WTC11 (cell line): ENCODE data around the gene EID2. TPM values are rescaled to one million over a fixed set of nuclear protein-coding genes. Genes with fewer than 3 reads are reported as not detected.

ENCODE experiments used
- ATAC-seq: fragments of 200-7000 bp; cut with Tn5 transposase; 2 replicates; pipeline ENCODE4 v1.10.0; 2021; ENCODE audit warnings: mild to moderate bottlenecking, moderate library complexity
- CTCF ChIA-PET: fragments of 300-600 bp; sonication (Branson Sonifier 250); formaldehyde crosslinking; loops from one replicate; lab custom pipeline; 2021; ENCODE audit warnings: antibody characterized with exemption; lab: Charles Lee
- POLR2A ChIA-PET: fragments of 350-600 bp; sonication (Branson Sonifier 250); formaldehyde crosslinking; loops from one replicate; lab custom pipeline; 2021; ENCODE audit warnings: antibody characterized with exemption; lab: Charles Lee
- DNase-seq: peaks from one replicate; pipeline ENCODE4 v3.0.0; 2021; ENCODE audit warnings: low spot score
- H3K27ac Mint-ChIP-seq: 2 replicates; pipeline ENCODE4 v1.8.0; 2021; ENCODE audit warnings: mixed read lengths
- H3K27me3 Mint-ChIP-seq: 2 replicates; pipeline ENCODE4 v1.8.0; 2021; ENCODE audit warnings: low read depth, mild to moderate bottlenecking, moderate library complexity, mixed read lengths
- H3K36me3 Mint-ChIP-seq: 2 replicates; pipeline ENCODE4 v1.8.0; 2021; ENCODE audit warnings: mixed read lengths
- H3K4me1 Mint-ChIP-seq: 2 replicates; pipeline ENCODE4 v1.8.0; 2022; ENCODE audit warnings: mixed read lengths
- H3K4me3 Mint-ChIP-seq: 2 replicates; pipeline ENCODE4 v1.8.0; 2021; ENCODE audit warnings: mild to moderate bottlenecking, moderate library complexity, mixed read lengths
- H3K9me3 Mint-ChIP-seq: 2 replicates; pipeline ENCODE4 v1.8.0; 2021; ENCODE audit warnings: mixed read lengths
- ETV6 ChIP-seq: sonication (generic); formaldehyde crosslinking; IDR thresholded peaks from 2 replicates; pipeline ENCODE4 v1.8.1; 2022; ENCODE audit warnings: mild to moderate bottlenecking, missing genetic modification reagents
- GABPB1 ChIP-seq: sonication (generic); formaldehyde crosslinking; IDR thresholded peaks from 2 replicates; pipeline ENCODE4 v1.8.1; 2023; ENCODE audit warnings: mild to moderate bottlenecking, missing genetic modification reagents
- GTF2I ChIP-seq: fragments of 250-450 bp; sonication (Bioruptor Pico); conservative IDR thresholded peaks from 2 replicates; pipeline ENCODE4 v1.4.0; 2021; ENCODE audit warnings: mild to moderate bottlenecking
- KAT7 ChIP-seq: sonication (generic); formaldehyde crosslinking; IDR thresholded peaks from 2 replicates; pipeline ENCODE4 v1.8.1; 2023; ENCODE audit warnings: missing genetic modification reagents, mild to moderate bottlenecking, borderline replicate concordance
- RORB ChIP-seq: fragments of 250-450 bp; sonication (Bioruptor Pico); IDR thresholded peaks from 2 replicates; pipeline ENCODE4 v1.9.0; 2021; ENCODE audit warnings: mild to moderate bottlenecking
- SMAD3 ChIP-seq: sonication (generic); formaldehyde crosslinking; IDR thresholded peaks from 2 replicates; pipeline ENCODE4 v1.8.0; 2022; ENCODE audit warnings: missing genetic modification reagents, mild to moderate bottlenecking, borderline replicate concordance
- SOX15 ChIP-seq: fragments of 250-450 bp; sonication (Bioruptor Pico); IDR thresholded peaks from 2 replicates; pipeline ENCODE4 v1.9.0; 2021; ENCODE audit warnings: mild to moderate bottlenecking
- TEAD1 ChIP-seq: sonication (generic); formaldehyde crosslinking; IDR thresholded peaks from 2 replicates; pipeline ENCODE4 v1.8.0; 2022; ENCODE audit warnings: mild to moderate bottlenecking, missing genetic modification reagents
- TEAD4 ChIP-seq: sonication (generic); formaldehyde crosslinking; IDR thresholded peaks from 2 replicates; pipeline ENCODE4 v1.8.0; 2022; ENCODE audit warnings: mild to moderate bottlenecking, missing genetic modification reagents
- TP53 ChIP-seq: sonication (generic); formaldehyde crosslinking; IDR thresholded peaks from 2 replicates; pipeline ENCODE4 v1.8.1; 2023; ENCODE audit warnings: mild to moderate bottlenecking, missing genetic modification reagents
- ZNF423 ChIP-seq: fragments of 250-450 bp; sonication (Bioruptor Pico); IDR thresholded peaks from 2 replicates; pipeline ENCODE4 v2.1.2; 2022; ENCODE audit warnings: mild to moderate bottlenecking, moderate library complexity
- total RNA-seq: library from RNA; stranded (reverse); gene quantifications from 3 replicates; pipeline ENCODE4 v1.2.3, GENCODE V29; 2021
- TF ChIP-seq, protein P1 (sequence below): sonication (generic); formaldehyde crosslinking; IDR thresholded peaks from 2 replicates; pipeline ENCODE4 v1.8.0; 2022; ENCODE audit warnings: mild to moderate bottlenecking, missing genetic modification reagents
- TF ChIP-seq, protein P2 (sequence below): sonication (generic); formaldehyde crosslinking; IDR thresholded peaks from 2 replicates; pipeline ENCODE4 v1.8.0; 2023; ENCODE audit warnings: missing genetic modification reagents, mild to moderate bottlenecking, borderline replicate concordance
- TF ChIP-seq, protein P3 (sequence below): sonication (generic); formaldehyde crosslinking; IDR thresholded peaks from 2 replicates; pipeline ENCODE4 v1.8.0; 2022; ENCODE audit warnings: mild to moderate bottlenecking, missing genetic modification reagents
- TF ChIP-seq, protein P4 (sequence below): sonication (generic); formaldehyde crosslinking; conservative IDR thresholded peaks from 2 replicates; pipeline ENCODE4 v1.8.1; 2022; ENCODE audit warnings: mild to moderate bottlenecking, missing genetic modification reagents
- TF ChIP-seq, protein P5 (sequence below): sonication (generic); formaldehyde crosslinking; IDR thresholded peaks from 2 replicates; pipeline ENCODE4 v1.8.1; 2022; ENCODE audit warnings: missing genetic modification reagents, borderline replicate concordance
- TF ChIP-seq, protein P6 (sequence below): sonication (generic); formaldehyde crosslinking; IDR thresholded peaks from 2 replicates; pipeline ENCODE4 v1.8.0; 2022; ENCODE audit warnings: mild to moderate bottlenecking, missing genetic modification reagents

EID2 gene
- total RNA-seq, 1 experiment from 2014 or later: 21.5 TPM

DNA sequence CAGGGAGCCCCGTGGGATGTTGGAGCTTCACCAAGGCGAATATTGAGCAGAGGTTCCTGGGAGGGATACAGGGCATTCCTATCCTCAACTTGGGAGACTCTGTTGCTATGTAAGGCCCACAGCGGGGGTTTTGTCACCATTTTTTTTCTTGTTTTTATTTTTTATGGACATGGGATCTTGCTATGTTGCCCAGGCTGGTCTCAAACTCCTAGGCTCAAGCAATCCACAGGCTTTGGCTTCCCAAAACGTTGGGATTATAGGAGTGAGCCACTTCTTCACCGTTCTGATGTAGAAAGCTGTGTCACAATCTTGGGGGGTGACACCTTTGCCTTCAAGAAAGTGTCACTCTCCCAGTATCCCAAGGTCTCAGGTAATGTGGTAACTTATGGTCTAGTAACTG, 38.6 kb downstream of the EID2 start (continued):
- TF ChIP-seq, protein P1, sequence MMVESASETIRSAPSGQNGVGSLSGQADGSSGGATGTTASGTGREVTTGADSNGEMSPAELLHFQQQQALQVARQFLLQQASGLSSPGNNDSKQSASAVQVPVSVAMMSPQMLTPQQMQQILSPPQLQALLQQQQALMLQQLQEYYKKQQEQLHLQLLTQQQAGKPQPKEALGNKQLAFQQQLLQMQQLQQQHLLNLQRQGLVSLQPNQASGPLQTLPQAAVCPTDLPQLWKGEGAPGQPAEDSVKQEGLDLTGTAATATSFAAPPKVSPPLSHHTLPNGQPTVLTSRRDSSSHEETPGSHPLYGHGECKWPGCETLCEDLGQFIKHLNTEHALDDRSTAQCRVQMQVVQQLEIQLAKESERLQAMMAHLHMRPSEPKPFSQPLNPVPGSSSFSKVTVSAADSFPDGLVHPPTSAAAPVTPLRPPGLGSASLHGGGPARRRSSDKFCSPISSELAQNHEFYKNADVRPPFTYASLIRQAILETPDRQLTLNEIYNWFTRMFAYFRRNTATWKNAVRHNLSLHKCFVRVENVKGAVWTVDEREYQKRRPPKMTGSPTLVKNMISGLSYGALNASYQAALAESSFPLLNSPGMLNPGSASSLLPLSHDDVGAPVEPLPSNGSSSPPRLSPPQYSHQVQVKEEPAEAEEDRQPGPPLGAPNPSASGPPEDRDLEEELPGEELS (CRISPR knock-in tag): no peak
- TF ChIP-seq GABPB1 (CRISPR knock-in tag): no peak
- TF ChIP-seq, all 79 proteins: peak for 0

DNA sequence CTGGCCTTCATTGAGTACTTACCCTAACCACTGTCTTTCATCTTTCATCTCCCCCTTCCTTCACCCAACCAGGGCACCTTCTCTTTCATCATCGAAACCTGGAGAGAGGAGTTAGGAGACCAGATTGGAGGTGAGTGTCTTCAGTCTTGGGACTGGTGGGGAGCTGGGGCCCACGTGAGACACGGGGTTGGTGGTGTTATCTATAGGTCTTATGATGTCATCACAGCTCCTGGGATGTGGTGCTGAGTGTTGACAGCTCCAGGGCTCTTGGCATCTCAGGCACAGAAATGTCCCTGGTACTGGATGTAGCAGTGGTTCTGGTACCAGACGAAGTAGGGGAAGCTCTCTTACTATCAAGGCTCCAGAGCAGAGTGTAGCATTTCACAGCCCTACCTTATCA, 39.4 kb downstream of the EID2 start:
- H3K4me1 Mint-ChIP-seq: peaks cover 26% of the 10 kb centered on the region
- no peaks in the 10 kb centered on the region for H3K9me3 Mint-ChIP-seq
- H3K36me3 Mint-ChIP-seq: peaks cover 13% of the 10 kb centered on the region
- H3K4me3 Mint-ChIP-seq: peak overlapping the region; percentile 35
- H3K27me3 Mint-ChIP-seq: peaks cover 74% of the 10 kb centered on the region
- no peak for DNase-seq
- ATAC-seq: no peak
- TF ChIP-seq GTF2I (CRISPR knock-in tag) (no peak), SOX15 (CRISPR knock-in tag) (no peak), RORB (no peak), KAT7 (CRISPR knock-in tag) (no peak)
- TF ChIP-seq, protein P2, sequence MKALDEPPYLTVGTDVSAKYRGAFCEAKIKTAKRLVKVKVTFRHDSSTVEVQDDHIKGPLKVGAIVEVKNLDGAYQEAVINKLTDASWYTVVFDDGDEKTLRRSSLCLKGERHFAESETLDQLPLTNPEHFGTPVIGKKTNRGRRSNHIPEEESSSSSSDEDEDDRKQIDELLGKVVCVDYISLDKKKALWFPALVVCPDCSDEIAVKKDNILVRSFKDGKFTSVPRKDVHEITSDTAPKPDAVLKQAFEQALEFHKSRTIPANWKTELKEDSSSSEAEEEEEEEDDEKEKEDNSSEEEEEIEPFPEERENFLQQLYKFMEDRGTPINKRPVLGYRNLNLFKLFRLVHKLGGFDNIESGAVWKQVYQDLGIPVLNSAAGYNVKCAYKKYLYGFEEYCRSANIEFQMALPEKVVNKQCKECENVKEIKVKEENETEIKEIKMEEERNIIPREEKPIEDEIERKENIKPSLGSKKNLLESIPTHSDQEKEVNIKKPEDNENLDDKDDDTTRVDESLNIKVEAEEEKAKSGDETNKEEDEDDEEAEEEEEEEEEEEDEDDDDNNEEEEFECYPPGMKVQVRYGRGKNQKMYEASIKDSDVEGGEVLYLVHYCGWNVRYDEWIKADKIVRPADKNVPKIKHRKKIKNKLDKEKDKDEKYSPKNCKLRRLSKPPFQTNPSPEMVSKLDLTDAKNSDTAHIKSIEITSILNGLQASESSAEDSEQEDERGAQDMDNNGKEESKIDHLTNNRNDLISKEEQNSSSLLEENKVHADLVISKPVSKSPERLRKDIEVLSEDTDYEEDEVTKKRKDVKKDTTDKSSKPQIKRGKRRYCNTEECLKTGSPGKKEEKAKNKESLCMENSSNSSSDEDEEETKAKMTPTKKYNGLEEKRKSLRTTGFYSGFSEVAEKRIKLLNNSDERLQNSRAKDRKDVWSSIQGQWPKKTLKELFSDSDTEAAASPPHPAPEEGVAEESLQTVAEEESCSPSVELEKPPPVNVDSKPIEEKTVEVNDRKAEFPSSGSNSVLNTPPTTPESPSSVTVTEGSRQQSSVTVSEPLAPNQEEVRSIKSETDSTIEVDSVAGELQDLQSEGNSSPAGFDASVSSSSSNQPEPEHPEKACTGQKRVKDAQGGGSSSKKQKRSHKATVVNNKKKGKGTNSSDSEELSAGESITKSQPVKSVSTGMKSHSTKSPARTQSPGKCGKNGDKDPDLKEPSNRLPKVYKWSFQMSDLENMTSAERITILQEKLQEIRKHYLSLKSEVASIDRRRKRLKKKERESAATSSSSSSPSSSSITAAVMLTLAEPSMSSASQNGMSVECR: no peak
- TF ChIP-seq, all 79 proteins: peak for 0
- no peak overlapping the region for H3K27ac Mint-ChIP-seq
- ChIA-PET CTCF (interaction anchor here (0.9 to 1.2 kb wide), 2 partner anchors 15 to 26 kb away, joined by 4 read pairs; partner anchors contain the start of gene SELENOV), POLR2A (interaction anchor here (0.7 to 1.0 kb wide), 2 partner anchors 20 to 65 kb away, joined by 3 to 6 read pairs; partner anchors contain the start of genes RPS16 and TIMM50)

DNA sequence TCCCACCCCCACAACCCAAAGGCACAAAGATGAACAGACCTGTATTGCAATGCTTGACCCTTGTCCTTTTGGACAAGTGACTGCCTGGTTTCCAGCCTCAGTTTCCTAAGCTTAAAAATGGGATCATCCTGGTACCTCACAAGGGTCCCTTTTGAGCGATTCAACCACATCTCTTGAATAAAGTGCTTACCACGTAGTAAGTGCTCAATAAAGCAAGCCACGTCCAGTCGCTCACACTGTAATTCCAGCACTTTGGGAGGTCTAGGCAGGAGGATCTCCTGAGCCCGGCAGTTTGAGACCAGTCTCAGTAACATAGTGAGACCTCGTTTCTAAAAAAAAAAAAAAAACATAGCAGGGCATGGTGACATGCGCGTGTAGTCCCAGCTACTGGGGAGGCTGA, 40.0 kb downstream of the EID2 start:
- CTCF ChIA-PET: interaction anchor here (0.9 to 1.3 kb wide), 4 partner anchors 15 to 32 kb away, joined by 3 to 4 read pairs (median 4); partner anchors contain the start of genes EID2B, SELENOV and TIMM50
- Mint-ChIP-seq H3K36me3 (peaks cover 13% of the 10 kb centered on the region), H3K4me3 (peak overlapping the region; percentile 73)
- TF ChIP-seq, protein P3, sequence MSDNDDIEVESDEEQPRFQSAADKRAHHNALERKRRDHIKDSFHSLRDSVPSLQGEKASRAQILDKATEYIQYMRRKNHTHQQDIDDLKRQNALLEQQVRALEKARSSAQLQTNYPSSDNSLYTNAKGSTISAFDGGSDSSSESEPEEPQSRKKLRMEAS (CRISPR knock-in tag): no peak
- TF ChIP-seq, protein P4, sequence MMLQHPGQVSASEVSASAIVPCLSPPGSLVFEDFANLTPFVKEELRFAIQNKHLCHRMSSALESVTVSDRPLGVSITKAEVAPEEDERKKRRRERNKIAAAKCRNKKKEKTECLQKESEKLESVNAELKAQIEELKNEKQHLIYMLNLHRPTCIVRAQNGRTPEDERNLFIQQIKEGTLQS: no peak
- TF ChIP-seq, all 79 proteins: peak for 0
- ATAC-seq (no peak), DNase-seq (no peak)
- POLR2A ChIA-PET: interaction anchor here (0.6 to 1.0 kb wide), 2 partner anchors 11 to 64 kb away, joined by 3 to 4 read pairs; partner anchors contain the start of gene RPS16
- Mint-ChIP-seq H3K27ac (no peak overlapping the region), H3K9me3 (no peaks in the 10 kb centered on the region), H3K4me1 (peaks cover 26% of the 10 kb centered on the region), H3K27me3 (peaks cover 67% of the 10 kb centered on the region)

DNA sequence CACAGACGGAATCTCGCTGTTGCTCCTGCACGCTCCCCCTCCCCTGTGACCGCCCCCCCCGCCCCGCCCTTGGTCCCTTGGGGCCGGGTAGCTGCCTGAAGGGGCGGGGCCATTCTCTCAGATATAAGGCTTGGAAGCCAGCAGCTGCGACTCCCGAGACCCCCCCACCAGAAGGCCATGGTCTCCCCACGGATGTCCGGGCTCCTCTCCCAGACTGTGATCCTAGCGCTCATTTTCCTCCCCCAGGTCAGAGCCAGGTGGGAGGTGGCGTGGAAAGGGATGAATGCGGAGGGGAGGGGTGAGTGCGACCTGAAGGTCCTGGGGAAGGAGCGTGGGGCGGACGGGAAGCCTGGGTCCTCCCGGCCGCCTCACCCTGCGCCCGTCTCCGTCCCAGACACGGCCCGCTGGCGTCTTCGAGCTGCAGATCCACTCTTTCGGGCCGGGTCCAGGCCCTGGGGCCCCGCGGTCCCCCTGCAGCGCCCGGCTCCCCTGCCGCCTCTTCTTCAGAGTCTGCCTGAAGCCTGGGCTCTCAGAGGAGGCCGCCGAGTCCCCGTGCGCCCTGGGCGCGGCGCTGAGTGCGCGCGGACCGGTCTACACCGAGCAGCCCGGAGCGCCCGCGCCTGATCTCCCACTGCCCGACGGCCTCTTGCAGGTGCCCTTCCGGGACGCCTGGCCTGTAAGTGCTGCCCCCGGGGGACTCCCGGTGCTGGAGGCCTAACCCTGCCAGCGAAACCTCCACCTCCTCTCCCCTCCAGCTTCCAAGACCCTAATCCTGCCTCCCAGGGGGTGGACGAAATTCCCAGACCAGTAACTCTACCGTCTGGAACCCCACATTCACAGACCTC, 40.9 kb downstream of the EID2 start, which contains the start of gene DLL3:
Gene DLL3, plus strand, starts transcription at position 150 of the 845 bp plus-strand sequence. Its CDS starts 28 bp downstream, at position 178.
- H3K27me3 Mint-ChIP-seq: peaks cover 58% of the 10 kb centered on the region
- peak within 1 kb of the TSS; percentile 2 for H3K27ac Mint-ChIP-seq
- H3K4me1 Mint-ChIP-seq: peaks cover 28% of the 10 kb centered on the region
- CTCF ChIA-PET: interaction anchor here (0.7 to 3.9 kb wide), 9 partner anchors 15 to 1102 kb away, joined by 3 to 56 read pairs (median 4); partner anchors contain the start of genes EID2B, LTBP4, SUPT5H and TIMM50
- ATAC-seq: peak; percentile 53
- POLR2A ChIA-PET: interaction anchor here (0.6 to 1.9 kb wide), 4 partner anchors 12 to 63 kb away, joined by 3 to 11 read pairs (median 4); partner anchors contain the start of genes RPS16 and TIMM50
- no peaks in the 10 kb centered on the region for H3K9me3 Mint-ChIP-seq
- peak within 1 kb of the TSS; percentile 73 for H3K4me3 Mint-ChIP-seq
- DNase-seq: peak; percentile 66
- H3K36me3 Mint-ChIP-seq: peaks cover 13% of the 10 kb centered on the region
- TF ChIP-seq GABPB1 (CRISPR knock-in tag): no peak
- peak; percentile 30; the same call in 1 of the 2 replicates for TF ChIP-seq ETV6 (CRISPR knock-in tag)
- peak; percentile 10; the same call in 1 of the 2 replicates for TF ChIP-seq ZNF423
- TF ChIP-seq SMAD3 (CRISPR knock-in tag): no peak
- no peak for TF ChIP-seq TP53 (CRISPR knock-in tag)
- 0 out of 2 replicates have a peak, but pooled peaks have one; percentile 21 for TF ChIP-seq TEAD1 (CRISPR knock-in tag)
- TF ChIP-seq, protein P5, sequence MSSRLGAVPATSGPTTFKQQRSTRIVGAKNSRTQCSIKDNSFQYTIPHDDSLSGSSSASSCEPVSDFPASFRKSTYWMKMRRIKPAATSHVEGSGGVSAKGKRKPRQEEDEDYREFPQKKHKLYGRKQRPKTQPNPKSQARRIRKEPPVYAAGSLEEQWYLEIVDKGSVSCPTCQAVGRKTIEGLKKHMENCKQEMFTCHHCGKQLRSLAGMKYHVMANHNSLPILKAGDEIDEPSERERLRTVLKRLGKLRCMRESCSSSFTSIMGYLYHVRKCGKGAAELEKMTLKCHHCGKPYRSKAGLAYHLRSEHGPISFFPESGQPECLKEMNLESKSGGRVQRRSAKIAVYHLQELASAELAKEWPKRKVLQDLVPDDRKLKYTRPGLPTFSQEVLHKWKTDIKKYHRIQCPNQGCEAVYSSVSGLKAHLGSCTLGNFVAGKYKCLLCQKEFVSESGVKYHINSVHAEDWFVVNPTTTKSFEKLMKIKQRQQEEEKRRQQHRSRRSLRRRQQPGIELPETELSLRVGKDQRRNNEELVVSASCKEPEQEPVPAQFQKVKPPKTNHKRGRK: no peak
- TF ChIP-seq, protein P6, sequence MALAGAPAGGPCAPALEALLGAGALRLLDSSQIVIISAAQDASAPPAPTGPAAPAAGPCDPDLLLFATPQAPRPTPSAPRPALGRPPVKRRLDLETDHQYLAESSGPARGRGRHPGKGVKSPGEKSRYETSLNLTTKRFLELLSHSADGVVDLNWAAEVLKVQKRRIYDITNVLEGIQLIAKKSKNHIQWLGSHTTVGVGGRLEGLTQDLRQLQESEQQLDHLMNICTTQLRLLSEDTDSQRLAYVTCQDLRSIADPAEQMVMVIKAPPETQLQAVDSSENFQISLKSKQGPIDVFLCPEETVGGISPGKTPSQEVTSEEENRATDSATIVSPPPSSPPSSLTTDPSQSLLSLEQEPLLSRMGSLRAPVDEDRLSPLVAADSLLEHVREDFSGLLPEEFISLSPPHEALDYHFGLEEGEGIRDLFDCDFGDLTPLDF (CRISPR knock-in tag): no peak
- TF ChIP-seq TEAD4 (CRISPR knock-in tag): no peak
- TF ChIP-seq, protein P3 (CRISPR knock-in tag): peak; percentile 45
